HepG2 (cell line): Measurements from ENCODE around the gene ZNF23.

Source experiments
- GABPA ChIP-seq, 2 experiments: IDR thresholded peaks; 2 replicates each; pipeline ENCODE4 v1.6.1; 2011 to 2016; ENCODE audit warnings: low read depth in 2 of 2, low read length in 1 of 2, missing biosample characterization in 1 of 2, missing genetic modification characterization in 1 of 2
- RAD51 ChIP-seq: fragments of 450-650 bp; IDR thresholded peaks from 2 replicates; pipeline ENCODE4 v1.6.1; 2016; ENCODE audit warnings: borderline replicate concordance
- SRSF1 ChIP-seq: fragments of 200-400 bp; formaldehyde crosslinking; optimal IDR thresholded peaks from 2 replicates; pipeline ENCODE3; 2017; ENCODE audit warnings: mild to moderate bottlenecking, low read depth, low read length, moderate library complexity
- ZFP36 ChIP-seq: fragments of 150-350 bp; IDR thresholded peaks from 2 replicates; pipeline ENCODE4 v1.6.1; 2018; ENCODE audit warnings: borderline replicate concordance, low read length, low read depth; ENCODE audit not compliant: partially characterized antibody

GRCh38 chr16:71442051-71442440, 20.0 kb downstream of the ZNF23 start, which contains the start of gene TLE7:
- no peak for TF ChIP-seq RAD51
- no peak for TF ChIP-seq GABPA (IDR thresholded peaks at IDR 0.05; ENCODE audit: low read depth, low read length)
- no peak for TF ChIP-seq GABPA (CRISPR knock-in tag; IDR thresholded peaks at IDR 0.05; ENCODE audit: low read depth)
- TF ChIP-seq SRSF1: no peak
- no peak for TF ChIP-seq ZFP36
